SK-N-SH treated with all-trans-retinoic acid at 6 μM for 48 hours (cell line): ENCODE measurements around the gene RFK.

Experiments used
- ATAC-seq: fragments of 200-7000 bp; cut with Tn5 transposase; 3 replicates; pipeline ENCODE4 v1.9.1; 2020; ENCODE audit warnings: mild to moderate bottlenecking, moderate library complexity
- ARNTL ChIP-seq: fragments of 450-650 bp; formaldehyde crosslinking; IDR thresholded peaks from 2 replicates; pipeline ENCODE4 v1.5.0; 2020; ENCODE audit warnings: low read depth, mild to moderate bottlenecking, moderate library complexity, borderline replicate concordance
- BACH2 ChIP-seq: fragments of 250-450 bp; sonication (Bioruptor Pico); IDR thresholded peaks from 2 replicates; pipeline ENCODE4 v1.9.0; 2021; ENCODE audit warnings: mild to moderate bottlenecking, borderline replicate concordance
- CSDC2 ChIP-seq: fragments of 250-450 bp; sonication (Bioruptor Pico); IDR thresholded peaks from 2 replicates; pipeline ENCODE4 v1.5.0; 2020; ENCODE audit warnings: mild to moderate bottlenecking, moderate library complexity
- ESRRG ChIP-seq: fragments of 250-450 bp; sonication (Bioruptor Pico); IDR thresholded peaks from 2 replicates; pipeline ENCODE4 v1.6.1; 2021; ENCODE audit warnings: mild to moderate bottlenecking
- GLIS3 ChIP-seq: fragments of 250-450 bp; sonication (Bioruptor Pico); IDR thresholded peaks from 2 replicates; pipeline ENCODE4 v1.5.0; 2020; ENCODE audit warnings: mild to moderate bottlenecking, moderate library complexity
- ISL1 ChIP-seq: fragments of 250-450 bp; sonication (Bioruptor Pico); IDR thresholded peaks from 2 replicates; pipeline ENCODE4 v2.1.2; 2022; ENCODE audit warnings: mild to moderate bottlenecking, moderate library complexity
- OSR1 ChIP-seq: fragments of 250-450 bp; sonication (Bioruptor Pico); IDR thresholded peaks from 2 replicates; pipeline ENCODE4 v1.8.0; 2022; ENCODE audit warnings: moderate library complexity, mild to moderate bottlenecking, inconsistent platforms
- PPARA ChIP-seq: fragments of 250-450 bp; sonication (Bioruptor Pico); IDR thresholded peaks from 2 replicates; pipeline ENCODE4 v1.5.0; 2020; ENCODE audit warnings: mild to moderate bottlenecking, borderline replicate concordance
- RARB ChIP-seq: fragments of 250-450 bp; sonication (Bioruptor Pico); IDR thresholded peaks from 2 replicates; pipeline ENCODE4 v1.8.0; 2021; ENCODE audit warnings: mild to moderate bottlenecking, moderate library complexity
- SNAI2 ChIP-seq: fragments of 250-450 bp; sonication (Bioruptor Pico); IDR thresholded peaks from 2 replicates; pipeline ENCODE4 v1.5.0; 2020; ENCODE audit warnings: mild to moderate bottlenecking, moderate library complexity
- TCF4 ChIP-seq: fragments of 250-450 bp; sonication (Bioruptor Pico); IDR thresholded peaks from 2 replicates; pipeline ENCODE4 v1.8.0; 2021; ENCODE audit warnings: mild to moderate bottlenecking, moderate library complexity, borderline replicate concordance
- TOX ChIP-seq: fragments of 250-450 bp; sonication (Bioruptor Pico); IDR thresholded peaks from 2 replicates; pipeline ENCODE4 v1.8.0; 2021; ENCODE audit warnings: mild to moderate bottlenecking, moderate library complexity, borderline replicate concordance
- ZC3H10 ChIP-seq: fragments of 250-450 bp; sonication (Bioruptor Pico); IDR thresholded peaks from 2 replicates; pipeline ENCODE4 v1.5.1; 2021; ENCODE audit warnings: mild to moderate bottlenecking, moderate library complexity
- ZFP3 ChIP-seq: fragments of 250-450 bp; sonication (Bioruptor Pico); IDR thresholded peaks from 2 replicates; pipeline ENCODE4 v1.5.0; 2020; ENCODE audit warnings: mild to moderate bottlenecking, moderate library complexity
- ZFP30 ChIP-seq: fragments of 450-650 bp; formaldehyde crosslinking; IDR thresholded peaks from 2 replicates; pipeline ENCODE4 v1.5.0; 2022; ENCODE audit warnings: mild to moderate bottlenecking, moderate library complexity
- ZNF565 ChIP-seq: fragments of 450-650 bp; formaldehyde crosslinking; conservative IDR thresholded peaks from 2 replicates; pipeline ENCODE4 v1.5.0; 2020; ENCODE audit warnings: low read depth, mild to moderate bottlenecking, moderate library complexity
- ZNF70 ChIP-seq: fragments of 450-650 bp; formaldehyde crosslinking; IDR thresholded peaks from 2 replicates; pipeline ENCODE4 v1.5.0; 2020; ENCODE audit warnings: mild to moderate bottlenecking, moderate library complexity
- ZNF8 ChIP-seq: fragments of 450-650 bp; formaldehyde crosslinking; IDR thresholded peaks from 2 replicates; pipeline ENCODE4 v1.5.0; 2020; ENCODE audit warnings: mild to moderate bottlenecking, moderate library complexity
- TF ChIP-seq, protein P1 (sequence below): fragments of 250-450 bp; sonication (Bioruptor Pico); IDR thresholded peaks from 2 replicates; pipeline ENCODE4 v1.8.0; 2021; ENCODE audit warnings: low read depth, mild to moderate bottlenecking, moderate library complexity, borderline replicate concordance
- TF ChIP-seq, protein P2 (sequence below): fragments of 250-450 bp; sonication (Bioruptor Pico); IDR thresholded peaks from 2 replicates; pipeline ENCODE4 v1.5.1; 2021; ENCODE audit warnings: mild to moderate bottlenecking, moderate library complexity
- TF ChIP-seq, protein P3 (sequence below): fragments of 250-450 bp; sonication (Bioruptor Pico); IDR thresholded peaks from 2 replicates; pipeline ENCODE4 v1.5.0; 2020; ENCODE audit warnings: mild to moderate bottlenecking, moderate library complexity
- TF ChIP-seq, protein P4 (sequence below): fragments of 250-450 bp; sonication (Bioruptor Pico); IDR thresholded peaks from 2 replicates; pipeline ENCODE4 v1.8.0; 2020; ENCODE audit warnings: mild to moderate bottlenecking, moderate library complexity, borderline replicate concordance
- TF ChIP-seq, protein P5 (sequence below): fragments of 250-450 bp; sonication (Bioruptor Pico); IDR thresholded peaks from 2 replicates; pipeline ENCODE4 v1.5.1; 2020; ENCODE audit warnings: low read depth, mild to moderate bottlenecking, moderate library complexity

RFK gene

DNA sequence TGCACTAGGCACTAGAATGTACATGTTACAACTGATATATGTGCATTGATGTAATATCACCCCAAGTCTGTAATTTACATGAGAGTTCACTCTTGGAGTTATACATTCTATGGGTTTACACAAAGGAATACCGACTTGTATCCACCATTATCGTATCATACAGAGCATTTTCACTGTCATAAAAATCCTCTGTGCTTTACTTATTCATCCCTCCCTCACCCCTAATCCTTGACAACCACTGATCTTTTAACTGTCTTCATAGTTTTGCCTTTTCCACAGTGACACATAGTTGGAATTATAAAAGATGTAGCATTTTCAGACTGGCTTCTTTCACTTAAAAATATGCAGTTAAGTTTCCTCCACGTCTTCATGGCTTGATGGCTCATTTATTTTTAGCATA lies 11.1 kb upstream of the RFK start:
- no peak for ATAC-seq
- TF ChIP-seq ZNF70 (CRISPR knock-in tag) (no peak), ISL1 (CRISPR knock-in tag) (no peak), ESRRG (CRISPR knock-in tag) (no peak), GLIS3 (CRISPR knock-in tag) (no peak), RARB (no peak), ZNF8 (CRISPR knock-in tag) (no peak), CSDC2 (CRISPR knock-in tag) (no peak), PPARA (CRISPR knock-in tag) (no peak), ZNF565 (CRISPR knock-in tag) (no peak), ZC3H10 (no peak)
- TF ChIP-seq, protein P1, sequence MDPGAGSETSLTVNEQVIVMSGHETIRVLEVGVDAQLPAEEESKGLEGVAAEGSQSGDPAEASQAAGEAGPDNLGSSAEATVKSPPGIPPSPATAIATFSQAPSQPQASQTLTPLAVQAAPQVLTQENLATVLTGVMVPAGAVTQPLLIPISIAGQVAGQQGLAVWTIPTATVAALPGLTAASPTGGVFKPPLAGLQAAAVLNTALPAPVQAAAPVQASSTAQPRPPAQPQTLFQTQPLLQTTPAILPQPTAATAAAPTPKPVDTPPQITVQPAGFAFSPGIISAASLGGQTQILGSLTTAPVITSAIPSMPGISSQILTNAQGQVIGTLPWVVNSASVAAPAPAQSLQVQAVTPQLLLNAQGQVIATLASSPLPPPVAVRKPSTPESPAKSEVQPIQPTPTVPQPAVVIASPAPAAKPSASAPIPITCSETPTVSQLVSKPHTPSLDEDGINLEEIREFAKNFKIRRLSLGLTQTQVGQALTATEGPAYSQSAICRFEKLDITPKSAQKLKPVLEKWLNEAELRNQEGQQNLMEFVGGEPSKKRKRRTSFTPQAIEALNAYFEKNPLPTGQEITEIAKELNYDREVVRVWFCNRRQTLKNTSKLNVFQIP (CRISPR knock-in tag) = no peak
- TF ChIP-seq, all 23 proteins: peak for 0

DNA sequence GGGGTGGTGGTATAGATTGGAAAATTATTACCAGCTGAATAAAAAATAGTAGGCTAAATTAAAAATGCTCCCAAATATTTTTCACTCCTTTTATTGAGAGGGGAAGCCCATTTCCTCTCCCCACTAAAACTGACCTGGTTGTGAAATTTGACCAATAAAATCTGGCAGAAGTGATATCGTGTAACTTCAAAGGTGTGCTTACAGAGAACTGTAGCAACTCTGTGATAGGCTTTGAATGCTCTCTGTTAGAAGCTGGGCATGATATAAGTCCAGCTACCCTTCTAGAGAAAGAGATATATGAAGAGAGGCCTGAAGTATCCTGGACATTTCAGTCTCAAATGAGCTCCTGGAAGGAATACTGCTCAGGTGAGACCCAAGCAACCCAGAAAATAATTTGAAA lies 10.2 kb upstream of the RFK start:
- ATAC-seq = no peak
- TF ChIP-seq BACH2 (no peak), ZNF565 (CRISPR knock-in tag) (no peak), CSDC2 (CRISPR knock-in tag) (no peak), ZNF70 (CRISPR knock-in tag) (no peak), TCF4 (CRISPR knock-in tag) (no peak), GLIS3 (CRISPR knock-in tag) (no peak), TOX (no peak), PPARA (CRISPR knock-in tag) (no peak), ISL1 (CRISPR knock-in tag) (no peak), ZC3H10 (no peak), ARNTL (CRISPR knock-in tag) (no peak), SNAI2 (CRISPR knock-in tag) (no peak), RARB (no peak), ZFP3 (CRISPR knock-in tag) (no peak)
- TF ChIP-seq, protein P2, sequence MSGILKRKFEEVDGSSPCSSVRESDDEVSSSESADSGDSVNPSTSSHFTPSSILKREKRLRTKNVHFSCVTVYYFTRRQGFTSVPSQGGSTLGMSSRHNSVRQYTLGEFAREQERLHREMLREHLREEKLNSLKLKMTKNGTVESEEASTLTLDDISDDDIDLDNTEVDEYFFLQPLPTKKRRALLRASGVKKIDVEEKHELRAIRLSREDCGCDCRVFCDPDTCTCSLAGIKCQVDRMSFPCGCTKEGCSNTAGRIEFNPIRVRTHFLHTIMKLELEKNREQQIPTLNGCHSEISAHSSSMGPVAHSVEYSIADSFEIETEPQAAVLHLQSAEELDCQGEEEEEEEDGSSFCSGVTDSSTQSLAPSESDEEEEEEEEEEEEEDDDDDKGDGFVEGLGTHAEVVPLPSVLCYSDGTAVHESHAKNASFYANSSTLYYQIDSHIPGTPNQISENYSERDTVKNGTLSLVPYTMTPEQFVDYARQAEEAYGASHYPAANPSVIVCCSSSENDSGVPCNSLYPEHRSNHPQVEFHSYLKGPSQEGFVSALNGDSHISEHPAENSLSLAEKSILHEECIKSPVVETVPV (CRISPR knock-in tag) = no peak
- TF ChIP-seq, protein P3, sequence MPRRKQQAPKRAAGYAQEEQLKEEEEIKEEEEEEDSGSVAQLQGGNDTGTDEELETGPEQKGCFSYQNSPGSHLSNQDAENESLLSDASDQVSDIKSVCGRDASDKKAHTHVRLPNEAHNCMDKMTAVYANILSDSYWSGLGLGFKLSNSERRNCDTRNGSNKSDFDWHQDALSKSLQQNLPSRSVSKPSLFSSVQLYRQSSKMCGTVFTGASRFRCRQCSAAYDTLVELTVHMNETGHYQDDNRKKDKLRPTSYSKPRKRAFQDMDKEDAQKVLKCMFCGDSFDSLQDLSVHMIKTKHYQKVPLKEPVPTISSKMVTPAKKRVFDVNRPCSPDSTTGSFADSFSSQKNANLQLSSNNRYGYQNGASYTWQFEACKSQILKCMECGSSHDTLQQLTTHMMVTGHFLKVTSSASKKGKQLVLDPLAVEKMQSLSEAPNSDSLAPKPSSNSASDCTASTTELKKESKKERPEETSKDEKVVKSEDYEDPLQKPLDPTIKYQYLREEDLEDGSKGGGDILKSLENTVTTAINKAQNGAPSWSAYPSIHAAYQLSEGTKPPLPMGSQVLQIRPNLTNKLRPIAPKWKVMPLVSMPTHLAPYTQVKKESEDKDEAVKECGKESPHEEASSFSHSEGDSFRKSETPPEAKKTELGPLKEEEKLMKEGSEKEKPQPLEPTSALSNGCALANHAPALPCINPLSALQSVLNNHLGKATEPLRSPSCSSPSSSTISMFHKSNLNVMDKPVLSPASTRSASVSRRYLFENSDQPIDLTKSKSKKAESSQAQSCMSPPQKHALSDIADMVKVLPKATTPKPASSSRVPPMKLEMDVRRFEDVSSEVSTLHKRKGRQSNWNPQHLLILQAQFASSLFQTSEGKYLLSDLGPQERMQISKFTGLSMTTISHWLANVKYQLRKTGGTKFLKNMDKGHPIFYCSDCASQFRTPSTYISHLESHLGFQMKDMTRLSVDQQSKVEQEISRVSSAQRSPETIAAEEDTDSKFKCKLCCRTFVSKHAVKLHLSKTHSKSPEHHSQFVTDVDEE (CRISPR knock-in tag) = no peak
- TF ChIP-seq, protein P4, sequence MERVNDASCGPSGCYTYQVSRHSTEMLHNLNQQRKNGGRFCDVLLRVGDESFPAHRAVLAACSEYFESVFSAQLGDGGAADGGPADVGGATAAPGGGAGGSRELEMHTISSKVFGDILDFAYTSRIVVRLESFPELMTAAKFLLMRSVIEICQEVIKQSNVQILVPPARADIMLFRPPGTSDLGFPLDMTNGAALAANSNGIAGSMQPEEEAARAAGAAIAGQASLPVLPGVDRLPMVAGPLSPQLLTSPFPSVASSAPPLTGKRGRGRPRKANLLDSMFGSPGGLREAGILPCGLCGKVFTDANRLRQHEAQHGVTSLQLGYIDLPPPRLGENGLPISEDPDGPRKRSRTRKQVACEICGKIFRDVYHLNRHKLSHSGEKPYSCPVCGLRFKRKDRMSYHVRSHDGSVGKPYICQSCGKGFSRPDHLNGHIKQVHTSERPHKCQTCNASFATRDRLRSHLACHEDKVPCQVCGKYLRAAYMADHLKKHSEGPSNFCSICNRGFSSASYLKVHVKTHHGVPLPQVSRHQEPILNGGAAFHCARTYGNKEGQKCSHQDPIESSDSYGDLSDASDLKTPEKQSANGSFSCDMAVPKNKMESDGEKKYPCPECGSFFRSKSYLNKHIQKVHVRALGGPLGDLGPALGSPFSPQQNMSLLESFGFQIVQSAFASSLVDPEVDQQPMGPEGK (CRISPR knock-in tag) = no peak
- TF ChIP-seq, protein P5, sequence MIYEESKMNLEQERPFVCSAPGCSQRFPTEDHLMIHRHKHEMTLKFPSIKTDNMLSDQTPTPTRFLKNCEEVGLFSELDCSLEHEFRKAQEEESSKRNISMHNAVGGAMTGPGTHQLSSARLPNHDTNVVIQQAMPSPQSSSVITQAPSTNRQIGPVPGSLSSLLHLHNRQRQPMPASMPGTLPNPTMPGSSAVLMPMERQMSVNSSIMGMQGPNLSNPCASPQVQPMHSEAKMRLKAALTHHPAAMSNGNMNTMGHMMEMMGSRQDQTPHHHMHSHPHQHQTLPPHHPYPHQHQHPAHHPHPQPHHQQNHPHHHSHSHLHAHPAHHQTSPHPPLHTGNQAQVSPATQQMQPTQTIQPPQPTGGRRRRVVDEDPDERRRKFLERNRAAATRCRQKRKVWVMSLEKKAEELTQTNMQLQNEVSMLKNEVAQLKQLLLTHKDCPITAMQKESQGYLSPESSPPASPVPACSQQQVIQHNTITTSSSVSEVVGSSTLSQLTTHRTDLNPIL (CRISPR knock-in tag) = no peak
- TF ChIP-seq, all 23 proteins: peak for 0

DNA sequence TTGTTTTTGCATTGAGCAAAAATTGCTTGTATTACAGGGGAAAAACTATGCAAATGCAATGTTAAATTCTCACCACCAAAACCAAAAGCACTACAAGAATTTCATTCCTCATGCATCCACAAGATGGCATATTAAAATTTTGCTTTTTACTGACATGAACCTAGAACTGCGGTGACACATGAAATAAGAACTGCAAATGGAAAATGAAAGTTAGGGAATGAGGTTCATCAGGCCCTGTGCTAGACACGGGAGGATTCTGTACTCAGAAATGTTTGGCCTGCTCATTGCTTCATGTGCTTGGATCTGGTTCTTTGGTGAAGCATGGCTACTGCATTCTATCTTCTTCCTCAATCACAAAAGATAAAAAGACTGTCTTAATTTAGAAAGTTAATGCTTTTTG lies 9.1 kb upstream of the RFK start:
- TF ChIP-seq GLIS3 (CRISPR knock-in tag) (no peak), PPARA (CRISPR knock-in tag) (no peak), ARNTL (CRISPR knock-in tag) (no peak), BACH2 (no peak), ZNF565 (CRISPR knock-in tag) (no peak), ZFP30 (CRISPR knock-in tag) (no peak), TCF4 (CRISPR knock-in tag) (no peak), OSR1 (CRISPR knock-in tag) (no peak), RARB (no peak), ZFP3 (CRISPR knock-in tag) (no peak), ZNF8 (CRISPR knock-in tag) (no peak), ISL1 (CRISPR knock-in tag) (no peak), ZNF70 (CRISPR knock-in tag) (no peak), TOX (no peak)
- TF ChIP-seq, protein P3 (CRISPR knock-in tag) = no peak
- TF ChIP-seq, protein P1 (CRISPR knock-in tag) = no peak

More for the DNA sequence above, 9.1 kb upstream of the RFK start:
- ATAC-seq = peak; percentile 89
